Erythroblast (primary cell): ENCODE measurements around the gene SERGEF.

Source experiments
- GATA1 ChIP-seq: IDR thresholded peaks from 2 replicates; pipeline ENCODE4 v1.6.1; 2011; ENCODE audit warnings: low read depth, mild to moderate bottlenecking, control low read depth, low read length, moderate library complexity
- POLR2A ChIP-seq: IDR thresholded peaks from 2 replicates; pipeline ENCODE4 v1.6.1; 2011; ENCODE audit warnings: mild to moderate bottlenecking, low read length

DNA sequence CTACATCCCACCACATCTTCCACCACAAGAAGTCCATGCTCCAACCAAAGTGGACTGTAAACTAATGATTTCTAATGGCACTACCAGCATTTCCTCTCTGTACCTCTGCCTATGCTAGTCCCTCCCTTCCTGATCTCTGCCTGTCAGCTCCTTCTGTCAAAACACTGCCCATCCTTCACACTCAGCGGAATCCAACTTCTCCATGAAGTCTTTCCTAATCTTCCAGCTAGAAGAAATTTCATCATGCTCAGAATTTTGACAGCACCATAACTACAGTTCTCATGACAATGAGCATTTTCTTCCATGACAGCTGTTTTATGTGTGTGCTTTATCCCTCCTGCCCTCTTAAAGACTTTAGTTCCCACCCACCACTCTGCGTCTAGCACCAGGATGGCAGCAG, 111.4 kb downstream of the SERGEF start:
- TF ChIP-seq POLR2A (no peak), GATA1 (no peak)
